CD4-positive, alpha-beta T cell treated with Interferon gamma for 1 hour (primary cell): ENCODE measurements around the gene RNF114.

Experiments used
- DNase-seq: peaks from one replicate; pipeline ENCODE4 v3.0.0-alpha.2; 2020

Gene RNF114

GRCh38 chr20:49904440-49905214 is 31.6 kb upstream of the RNF114 start:
- DNase-seq: no peak

GRCh38 chr20:49905415-49906091 is 30.6 kb upstream of the RNF114 start:
- DNase-seq: no peak

GRCh38 chr20:49906101-49906604 is 30.0 kb upstream of the RNF114 start:
- DNase-seq: no peak

- no peak for DNase-seq
Observed at GRCh38 chr20:49906615-49907154, 29.5 kb upstream of the RNF114 start.

GRCh38 chr20:49907405-49908257 is 28.6 kb upstream of the RNF114 start:
- no peak for DNase-seq

DNA sequence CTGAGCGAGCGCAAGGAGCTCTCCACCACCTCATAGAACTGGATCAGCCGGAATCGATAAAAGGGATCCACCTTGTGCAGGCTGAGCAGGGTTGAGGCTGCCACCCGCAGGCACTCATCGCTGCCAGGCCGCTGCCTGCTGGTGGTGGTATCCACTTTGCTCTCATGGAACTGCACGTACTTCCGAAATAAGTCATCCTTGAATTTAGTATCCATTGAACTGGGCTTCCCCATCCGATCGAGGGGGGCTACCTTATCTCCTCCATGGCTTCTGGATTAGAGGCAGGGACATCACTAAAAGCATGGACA is 28.0 kb upstream of the RNF114 start:
- DNase-seq: no peak

DNA sequence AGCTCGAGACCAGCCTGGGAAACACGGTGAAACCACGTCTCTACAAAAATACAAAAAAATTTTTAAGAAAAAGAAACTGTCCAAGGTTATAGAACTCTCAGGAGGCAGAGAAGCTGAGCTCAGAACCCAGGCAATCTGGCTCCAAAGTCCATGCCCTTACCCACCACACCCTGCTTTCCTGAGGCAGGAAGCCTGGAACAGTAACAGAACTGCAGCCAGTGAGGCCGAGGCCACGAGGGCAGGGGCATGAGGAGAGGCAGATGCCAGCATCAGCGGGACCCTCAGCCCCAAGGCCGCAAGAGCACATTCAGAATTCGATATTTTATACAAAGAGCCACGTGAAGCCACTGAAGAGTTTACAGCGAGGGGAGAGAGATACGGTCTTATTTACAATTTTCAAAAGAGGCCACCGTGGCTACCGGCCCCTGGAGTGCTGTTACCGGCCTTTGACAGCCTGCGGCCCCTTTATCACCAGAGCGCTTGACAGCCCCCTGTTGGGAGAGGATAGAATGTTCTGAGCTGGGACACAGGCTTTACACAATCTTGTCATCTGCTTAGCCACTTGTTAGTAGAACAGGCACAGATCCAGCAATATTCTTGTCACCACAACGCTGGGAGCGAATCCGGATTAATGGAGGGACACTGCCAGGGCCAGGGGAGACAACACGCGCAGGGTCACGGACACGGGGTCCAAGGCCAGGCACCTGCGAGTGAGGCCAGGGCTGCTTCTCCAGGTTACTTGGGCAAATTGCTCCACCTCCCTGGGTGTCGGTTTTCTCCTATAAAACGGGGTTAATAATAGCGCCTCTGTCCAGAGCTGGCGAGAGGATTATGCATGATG is 26.5 kb upstream of the RNF114 start:
- no peak for DNase-seq

DNA sequence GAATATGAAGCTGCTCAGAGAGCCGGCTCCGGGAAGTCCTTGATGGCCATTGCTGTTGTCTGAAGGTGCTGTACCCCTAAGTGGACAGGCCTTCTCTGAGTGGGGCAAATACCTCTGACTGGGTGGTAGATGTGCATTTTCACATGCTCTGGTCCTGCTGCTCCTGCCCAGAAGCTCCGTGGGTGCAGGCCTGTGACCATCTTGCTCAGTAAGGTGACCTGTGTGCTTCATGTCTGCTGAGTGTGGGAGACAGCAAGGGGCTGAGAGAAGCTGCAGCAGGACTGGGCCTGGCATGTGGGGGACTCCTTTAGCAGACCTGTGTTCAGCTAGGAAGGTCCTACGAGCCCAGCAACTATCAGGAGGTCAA is 25.9 kb upstream of the RNF114 start:
- DNase-seq: no peak

DNA sequence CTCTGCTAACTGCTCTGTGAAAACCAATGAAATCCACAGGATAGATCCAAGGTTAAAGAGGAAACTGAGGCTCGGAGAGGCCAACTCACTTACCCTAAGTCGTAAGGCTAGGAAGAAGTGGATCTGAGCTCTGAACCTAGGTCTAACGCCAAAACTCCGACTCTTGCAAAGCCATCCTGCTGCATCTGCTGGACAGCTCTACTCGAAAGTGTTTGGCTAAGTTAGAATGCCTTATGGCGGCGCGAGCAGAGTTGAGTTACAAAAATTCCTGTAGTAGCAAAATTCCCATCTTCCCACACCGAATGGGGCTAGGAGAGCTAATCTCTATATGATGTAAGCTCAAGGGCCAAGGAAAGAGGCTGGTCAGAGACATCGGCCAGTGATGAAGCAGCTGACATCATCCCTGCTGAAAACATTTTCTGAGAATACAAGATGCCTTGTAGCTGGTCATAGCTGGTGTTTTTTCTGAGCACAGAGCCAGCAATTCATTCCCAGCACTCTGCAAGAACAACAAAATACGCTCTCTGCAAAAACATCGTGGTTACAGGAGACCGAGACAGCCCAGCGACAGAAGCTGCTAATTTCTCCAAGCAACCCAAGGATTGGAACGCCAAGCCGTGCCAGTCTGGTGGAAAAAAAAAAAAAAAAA is 22.7 kb upstream of the RNF114 start:
- no peak for DNase-seq

GRCh38 chr20:49914310-49915117 is 21.7 kb upstream of the RNF114 start:
- DNase-seq: no peak

GRCh38 chr20:49915118-49915379 is 21.1 kb upstream of the RNF114 start:
- DNase-seq: no peak

DNA sequence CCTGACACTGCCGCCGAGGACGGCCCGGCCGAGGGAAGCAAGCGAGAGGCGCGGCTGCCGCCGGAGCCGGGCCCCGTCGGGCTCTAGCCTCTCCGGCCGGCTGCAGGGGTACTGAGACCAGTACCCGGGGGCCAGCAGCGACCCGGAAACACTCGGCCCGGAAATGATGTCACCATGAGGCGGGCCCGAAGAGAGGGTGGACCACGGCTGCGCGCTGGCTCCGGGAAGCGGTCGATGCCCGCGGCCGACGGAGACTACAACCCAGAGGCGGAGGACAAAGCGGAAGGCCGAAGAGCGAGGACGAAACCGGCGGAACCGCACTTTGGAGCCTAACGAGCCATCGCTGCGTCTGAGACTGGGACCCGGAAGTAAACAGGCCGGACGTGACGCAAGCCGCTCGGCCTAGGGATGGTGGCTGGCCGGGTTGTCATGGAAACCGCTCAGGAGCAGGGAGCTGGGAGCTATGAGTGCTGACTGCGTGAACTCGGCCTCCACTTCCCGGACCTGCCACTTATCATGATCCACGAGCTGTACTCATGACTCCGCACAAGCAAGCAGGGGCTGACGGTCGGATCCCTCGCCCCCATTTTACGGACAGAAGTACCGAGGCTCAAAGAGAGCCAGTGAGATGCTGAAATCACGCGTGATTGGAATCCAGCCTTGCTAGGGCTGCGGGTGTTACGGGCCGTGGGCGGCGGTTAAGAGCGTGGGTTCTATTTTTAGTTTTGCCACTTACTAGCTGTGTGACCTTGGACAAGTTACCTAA is 20.6 kb upstream of the RNF114 start, which contains the start of gene SPATA2:
TSS of gene SPATA2 (minus strand) at position 150 of the 766 bp plus-strand sequence. CDS start 7,039 bp downstream, outside the sequence.
- DNase-seq: peak; percentile 94

DNA sequence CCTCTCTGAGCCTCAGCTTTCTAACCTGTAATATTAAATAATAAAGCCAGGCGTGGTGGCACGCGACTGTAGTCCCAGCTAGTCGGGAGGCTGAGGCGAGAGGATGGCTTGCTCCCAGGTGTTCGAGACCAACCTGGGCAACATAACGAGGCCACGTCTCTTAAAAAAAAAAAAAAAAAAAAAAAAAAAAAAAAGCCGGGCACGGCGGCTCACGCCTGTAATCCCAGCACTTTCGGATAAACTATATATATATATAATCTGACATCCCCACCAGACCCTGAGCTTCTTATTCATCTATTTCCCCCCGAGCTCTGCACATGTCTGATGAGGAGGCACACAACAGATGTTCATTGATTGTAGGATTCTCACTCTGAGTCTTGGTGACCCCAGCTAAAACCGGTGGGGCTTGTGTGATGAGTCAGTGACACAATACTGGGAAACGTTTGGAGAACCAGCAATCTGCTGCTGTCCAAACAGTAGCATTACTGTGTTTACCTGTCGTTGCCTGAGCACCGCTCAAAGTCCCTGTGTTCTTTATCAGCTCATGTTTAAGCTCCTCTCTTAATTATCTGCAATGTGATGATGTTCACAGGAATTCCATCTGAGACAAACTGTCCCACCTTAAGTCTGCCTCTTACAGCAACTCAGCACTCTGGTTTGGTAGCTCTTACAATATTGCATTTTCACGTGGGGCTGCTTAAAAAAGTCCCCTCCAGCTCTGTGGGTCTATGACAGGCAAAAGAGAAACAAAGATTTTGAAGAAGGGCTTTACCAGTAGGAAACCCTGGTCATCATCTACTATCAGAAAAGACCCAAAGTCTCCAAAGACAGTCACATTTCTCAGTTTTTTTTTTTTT is 19.8 kb upstream of the RNF114 start:
- DNase-seq: no peak

GRCh38 chr20:49918446-49918845 is 17.8 kb upstream of the RNF114 start:
- DNase-seq: no peak

DNA sequence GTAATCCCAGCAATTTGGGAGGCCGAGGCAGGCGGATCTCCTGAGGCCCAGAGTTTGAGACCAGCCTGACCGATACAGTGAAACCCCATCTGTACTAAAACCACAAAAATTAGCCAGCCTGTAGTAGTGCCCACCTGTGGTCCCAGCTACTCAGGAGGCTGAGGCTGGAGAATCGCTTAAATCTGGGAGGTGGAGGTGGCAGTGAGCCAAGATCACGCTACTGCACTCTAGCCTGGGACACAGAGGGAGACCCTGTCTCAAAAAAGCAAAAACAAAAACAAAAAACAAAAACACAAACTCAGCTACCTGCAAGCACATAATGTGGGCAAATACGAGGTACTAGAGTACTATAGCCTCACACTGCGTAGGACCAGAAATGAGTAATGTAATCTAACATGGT is 17.2 kb upstream of the RNF114 start:
- no peak for DNase-seq

- no peak for DNase-seq
Observed at GRCh38 chr20:49919461-49919860, 16.7 kb upstream of the RNF114 start.

DNA sequence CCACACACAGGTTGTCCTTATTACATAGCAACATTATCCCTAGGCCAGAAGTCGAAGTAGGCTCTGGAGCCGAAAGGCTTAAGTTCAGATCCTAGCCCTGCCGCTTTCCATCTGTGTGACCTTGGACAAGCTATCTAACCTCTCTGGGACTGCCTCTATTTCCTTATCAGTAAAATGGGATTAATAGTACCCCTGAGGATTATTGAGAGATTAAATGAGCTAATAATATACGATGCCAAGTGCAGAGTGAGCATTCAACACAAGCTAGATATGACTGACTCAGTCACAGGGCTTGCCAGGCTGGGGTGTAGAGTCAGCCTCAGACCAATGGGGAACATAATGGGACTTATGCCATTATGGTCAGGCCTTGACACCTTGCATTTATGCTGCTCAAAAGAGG is 11.9 kb upstream of the RNF114 start:
- DNase-seq: no peak

DNA sequence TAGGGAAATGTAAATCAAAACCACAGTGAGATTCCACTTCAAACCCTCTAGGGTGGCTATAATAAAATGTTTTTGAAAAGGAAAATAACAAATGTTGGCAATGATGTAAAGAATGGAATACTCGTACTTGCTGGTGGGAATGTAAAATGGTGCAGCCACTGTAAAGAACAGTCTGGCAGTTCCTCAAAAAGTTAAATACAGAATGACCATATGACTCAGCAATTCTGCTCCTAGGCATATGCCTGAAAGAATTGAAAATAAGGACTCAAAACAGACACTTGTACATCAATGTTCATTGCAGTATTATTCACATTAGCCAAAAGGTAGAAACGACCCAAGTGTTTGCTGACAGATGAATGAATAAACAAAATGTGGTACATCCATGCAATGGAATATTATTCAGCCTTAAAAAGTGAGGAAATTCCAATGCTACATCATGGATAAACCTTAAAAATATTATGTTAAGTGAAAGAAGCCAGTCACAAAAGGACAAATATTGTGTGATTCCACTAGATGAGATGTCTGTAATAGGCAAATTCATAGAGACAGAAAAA is 10.2 kb upstream of the RNF114 start:
- DNase-seq: no peak
